Activated CD8-positive, alpha-beta memory T cell treated with anti-CD3 and anti-CD28 coated beads for 48 hours (primary cell): ENCODE measurements around the gene ZNF79.
A peak's percentile ranks its signal among the peaks of the same experiment; 100 is the strongest.

Experiments
- DNase-seq, 3 experiments: peaks; one replicate each; pipeline ENCODE4 v3.0.0-alpha.2; 2020; ENCODE audit warnings: low read depth in 2 of 3, low spot score in 2 of 3

ZNF79 gene

DNA sequence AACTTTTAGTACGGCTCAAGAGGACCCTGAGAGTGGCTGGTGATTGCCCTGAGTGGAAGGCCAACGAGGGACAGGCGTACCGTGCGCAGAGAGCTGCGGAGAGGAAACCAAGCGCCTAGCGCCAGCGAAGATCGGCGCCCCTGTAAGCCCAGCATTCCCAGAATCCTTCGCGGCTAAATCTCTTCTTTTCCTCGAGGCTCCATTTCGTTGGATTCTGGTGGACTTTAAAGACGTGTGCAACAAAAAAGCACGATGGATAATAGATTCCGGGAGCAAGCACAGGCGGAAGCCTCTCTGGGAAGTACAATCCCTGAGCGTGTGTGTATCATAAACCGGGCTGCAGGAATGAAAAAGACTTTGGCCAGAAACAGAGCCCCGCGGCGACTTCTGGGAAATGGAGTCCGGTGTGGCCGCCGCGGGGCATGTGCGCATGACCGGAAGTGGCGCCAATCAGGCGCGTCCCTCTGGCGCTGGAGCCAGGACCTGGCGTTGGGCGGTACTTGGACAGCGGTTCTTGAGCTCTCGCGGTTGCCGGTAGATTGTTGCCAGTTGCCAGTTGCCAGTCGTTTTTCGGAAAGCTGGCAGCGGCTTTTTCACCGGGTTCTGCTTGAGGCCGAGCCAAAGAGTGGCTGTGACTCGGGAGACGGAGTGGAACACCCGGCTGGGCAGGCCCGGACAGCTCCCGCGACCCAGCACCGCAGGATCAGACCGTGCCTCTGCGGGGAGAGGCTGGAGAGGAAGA lies at the start of gene ZNF79:
Gene ZNF79, plus strand, starts transcription at position 449 of the 742 bp plus-strand sequence. CDS start 406 bp downstream, outside the sequence.
- DNase-seq = peak; percentile 85 to 88 (median 87)

DNA sequence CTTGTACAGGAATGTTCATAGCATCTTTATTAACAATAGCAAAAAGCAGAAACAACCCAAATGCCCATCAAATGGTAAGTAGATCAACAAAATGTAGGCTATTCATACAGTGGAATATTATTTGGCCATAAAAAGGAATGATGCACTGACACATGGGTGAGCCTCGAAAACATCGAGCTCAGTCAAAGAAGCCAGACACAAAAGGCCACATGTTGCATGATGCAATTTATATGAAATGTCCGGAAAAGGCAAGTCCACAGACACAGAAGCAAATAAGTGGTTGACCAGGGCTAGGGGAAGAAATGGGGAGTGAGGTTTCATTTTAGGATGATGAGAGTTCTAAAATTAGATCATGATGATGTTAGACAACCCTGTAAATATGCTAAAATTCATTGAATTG lies 43.7 kb upstream of the ZNF79 start:
- DNase-seq = no peak

DNA sequence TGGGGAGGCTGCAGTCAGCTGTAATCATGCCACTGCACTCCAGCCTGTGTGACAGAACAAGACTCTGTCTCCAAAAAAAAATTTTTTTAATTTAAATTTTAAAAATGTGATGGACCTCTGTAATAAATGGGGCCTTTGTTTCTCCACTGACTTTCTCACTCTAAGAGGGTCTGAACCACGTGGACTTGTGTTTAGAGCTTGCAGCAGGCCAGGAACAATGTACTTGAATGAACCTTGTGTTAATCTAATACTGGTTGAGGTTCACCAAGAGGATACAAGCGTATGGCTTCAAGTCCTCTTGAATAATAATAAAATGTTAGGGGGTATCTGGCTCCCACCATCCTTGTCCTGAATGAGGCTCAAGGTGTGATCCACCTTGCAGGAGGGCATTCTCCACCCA lies 41.6 kb upstream of the ZNF79 start:
- no peak for DNase-seq

DNA sequence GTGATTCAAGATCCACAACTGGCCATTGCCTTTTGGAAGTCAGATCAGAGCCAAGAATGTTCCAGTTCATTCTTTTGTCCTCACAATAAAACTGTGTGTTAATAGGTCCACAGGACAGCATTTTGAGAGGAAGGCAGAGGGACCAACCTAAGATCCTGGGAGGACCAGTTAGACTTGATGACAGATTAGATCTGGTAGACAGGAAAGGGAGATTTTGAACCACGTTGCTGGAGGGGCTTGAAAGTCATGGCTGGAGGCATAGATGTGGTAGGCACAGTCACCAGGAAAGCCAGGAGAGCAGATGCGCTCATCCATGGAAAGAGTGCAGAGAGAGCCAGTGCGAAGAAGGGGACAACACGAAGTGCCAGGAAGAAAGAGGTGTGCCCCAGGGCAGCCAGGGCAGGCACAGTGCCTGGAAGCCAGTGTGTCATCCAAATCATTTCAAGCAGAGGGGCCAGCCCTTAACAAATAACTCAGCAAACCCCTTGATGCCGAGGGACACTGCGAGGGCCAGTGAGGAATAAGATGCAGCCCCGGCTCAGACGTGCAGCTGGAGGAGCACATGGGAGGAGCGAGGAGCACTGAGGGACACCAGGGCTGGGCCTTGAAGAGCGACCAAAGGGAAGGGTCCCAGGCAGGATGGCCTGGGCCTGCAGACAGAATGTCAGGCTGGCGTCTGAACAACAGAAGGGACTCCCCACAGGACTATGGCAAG lies 40.0 kb upstream of the ZNF79 start:
- DNase-seq = no peak

DNA sequence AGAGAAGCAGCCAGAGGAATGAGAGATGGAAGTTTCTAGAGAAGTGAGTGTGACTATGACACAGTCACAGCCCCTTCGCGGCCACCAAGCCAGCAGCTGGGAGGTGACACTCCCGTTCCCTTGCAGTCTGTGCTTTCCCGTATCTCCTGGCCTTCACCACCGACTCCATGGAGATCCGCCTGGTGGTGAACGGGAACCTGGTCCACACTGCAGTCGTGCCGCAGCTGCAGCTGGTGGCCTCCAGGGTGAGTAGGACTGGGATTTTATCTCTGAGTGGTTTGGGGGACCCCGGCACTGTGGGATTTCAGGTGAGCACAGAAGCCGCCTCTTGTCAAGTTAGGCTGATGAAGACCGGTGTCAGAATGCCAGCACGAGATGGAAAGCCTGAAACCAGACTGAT lies 39.3 kb upstream of the ZNF79 start:
- no peak for DNase-seq

DNA sequence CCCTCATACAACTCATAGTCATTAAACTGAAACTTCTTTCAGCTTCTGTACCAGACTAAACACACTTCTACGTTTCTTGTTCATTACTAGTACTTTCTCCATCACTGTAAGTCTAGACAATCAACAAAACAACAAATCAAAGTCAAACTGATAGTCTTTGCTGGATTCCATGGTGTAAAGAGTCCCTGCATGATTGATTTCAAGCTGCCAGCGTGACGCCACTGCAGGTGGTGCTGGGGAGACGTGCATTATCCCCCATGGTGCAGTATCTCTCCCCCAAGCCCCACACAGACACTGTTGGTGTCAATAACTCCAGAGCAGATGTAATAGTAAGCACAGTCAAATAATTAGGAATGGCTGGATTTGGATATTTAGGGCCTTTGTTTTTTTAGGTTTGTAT lies 37.9 kb upstream of the ZNF79 start:
- no peak for DNase-seq

DNA sequence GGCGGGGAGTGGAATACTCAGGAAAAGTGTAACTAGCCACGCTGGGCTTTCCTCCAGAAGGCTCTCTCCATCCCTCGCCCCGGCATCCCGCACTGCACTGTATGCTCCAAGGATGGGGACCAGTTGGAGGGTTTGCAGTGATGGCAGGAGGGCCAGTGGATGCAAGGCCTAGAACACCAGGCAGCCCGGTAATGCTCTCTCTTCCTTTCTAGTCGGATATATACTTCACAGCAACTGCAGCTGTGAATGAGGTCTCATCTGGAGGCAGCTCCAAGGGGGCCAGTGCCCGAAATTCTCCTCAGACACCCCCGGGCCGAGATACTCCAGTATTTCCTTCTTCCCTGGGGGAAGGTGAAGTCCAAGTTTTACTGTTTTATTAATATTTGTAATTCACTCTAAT lies 37.2 kb upstream of the ZNF79 start:
- no peak for DNase-seq

DNA sequence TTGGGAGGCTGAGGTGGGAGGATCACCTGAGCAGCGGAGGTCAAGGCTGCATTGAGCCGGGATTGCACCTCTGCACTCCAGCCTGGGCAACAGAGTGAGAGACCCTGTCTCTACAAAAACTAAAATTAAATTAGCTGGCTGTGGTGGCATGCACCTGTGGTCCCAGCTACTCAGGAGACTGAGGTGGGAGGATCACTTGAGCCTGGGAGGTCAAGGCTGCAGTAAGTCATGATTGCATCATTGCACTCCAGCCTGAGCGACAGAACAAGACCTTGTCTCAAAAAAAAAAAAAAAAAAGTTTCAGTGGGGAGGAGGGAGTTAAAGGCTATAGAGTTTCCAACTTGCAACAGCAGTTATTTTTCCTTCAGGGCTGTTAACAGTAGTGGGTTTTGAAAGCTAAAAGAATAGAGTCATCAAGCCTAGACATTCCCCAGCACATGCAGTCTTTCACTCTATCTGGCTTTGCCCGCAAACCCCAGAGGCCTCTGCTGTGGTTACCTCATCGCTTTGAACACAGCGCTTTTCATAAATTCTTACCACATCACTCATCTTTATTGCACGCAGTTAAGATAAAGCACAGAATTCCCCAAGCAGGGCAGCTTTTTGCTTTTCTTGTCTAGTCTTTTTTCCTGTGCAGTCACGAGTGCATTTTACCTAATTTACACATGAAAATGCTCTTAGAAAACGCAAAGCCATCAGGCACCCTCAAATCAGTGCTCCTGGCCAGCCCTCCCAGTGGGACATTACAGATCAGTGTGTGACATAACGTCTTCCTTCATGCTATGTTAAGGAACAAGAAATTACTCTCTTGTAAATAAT lies 35.9 kb upstream of the ZNF79 start:
- DNase-seq = peak; percentile 28 to 60 (median 51)

DNA sequence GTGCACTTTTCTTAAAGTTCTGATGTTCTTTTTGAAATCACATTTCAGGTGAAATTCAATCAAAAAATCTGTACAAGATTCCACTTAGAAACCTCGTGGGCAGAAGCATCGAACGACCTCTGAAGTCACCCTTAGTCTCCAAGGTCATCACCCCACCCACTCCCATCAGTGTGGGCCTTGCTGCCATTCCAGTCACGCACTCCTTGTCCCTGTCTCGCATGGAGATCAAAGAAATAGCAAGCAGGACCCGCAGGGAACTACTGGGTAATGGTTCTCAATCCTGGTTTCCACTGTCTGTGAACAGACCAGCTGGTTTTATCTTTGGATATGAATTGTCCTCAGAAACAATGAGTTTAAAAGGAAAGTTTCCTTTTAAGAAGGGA lies 35.3 kb upstream of the ZNF79 start:
- no peak for DNase-seq

DNA sequence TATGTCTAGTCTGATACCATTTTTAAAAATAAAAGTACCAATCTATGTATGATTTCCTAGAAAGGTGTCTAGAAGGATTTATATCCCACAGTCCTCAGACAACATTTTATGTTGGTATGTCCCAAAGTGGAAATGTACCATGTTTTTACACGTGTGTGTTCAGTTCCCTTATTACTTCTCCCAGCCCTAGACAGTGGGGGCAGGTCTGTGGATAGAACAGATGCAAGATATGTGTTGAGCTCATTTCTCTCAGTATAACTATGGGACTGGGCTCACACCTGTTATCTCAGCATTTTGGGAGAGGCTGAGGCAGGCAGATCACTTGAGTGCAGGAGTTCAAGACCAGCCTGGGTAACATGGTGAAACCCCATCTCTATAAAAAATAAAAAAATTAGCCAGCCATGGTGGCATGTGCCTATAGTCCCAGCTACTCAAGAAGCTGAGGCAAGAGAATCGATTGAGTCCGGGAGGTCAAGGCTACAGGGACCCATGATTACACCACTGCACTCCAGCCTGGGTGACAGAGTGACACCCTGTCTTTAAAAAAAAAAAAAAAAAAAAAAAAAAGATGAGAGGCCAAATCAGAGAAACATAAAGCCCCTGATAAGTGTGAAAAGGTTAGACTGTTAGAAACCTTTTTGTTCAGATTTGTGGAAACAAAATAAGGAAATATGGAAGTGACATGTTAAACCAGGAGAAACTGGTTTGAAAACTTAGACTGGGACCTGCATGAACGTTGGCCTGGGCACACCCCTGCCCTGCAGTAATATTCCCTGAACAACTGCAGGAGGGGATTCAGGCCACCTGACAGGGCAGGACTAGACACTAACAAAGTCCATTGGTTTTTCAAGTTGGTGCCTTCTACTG lies 34.6 kb upstream of the ZNF79 start:
- DNase-seq = no peak

DNA sequence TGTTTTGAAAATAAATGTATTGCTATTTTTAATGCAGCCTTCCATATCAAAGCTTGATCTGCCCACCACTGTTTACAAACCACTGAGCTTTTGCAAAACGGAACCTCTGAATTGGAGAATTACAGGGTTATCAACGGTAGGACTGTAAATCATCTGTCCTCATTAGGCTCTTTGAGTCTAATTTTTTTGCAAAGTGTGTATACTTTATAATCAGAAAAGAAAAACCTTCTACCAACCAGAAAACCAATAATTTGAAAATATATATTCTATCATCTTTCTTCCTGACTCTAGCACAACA lies 34.0 kb upstream of the ZNF79 start:
- DNase-seq = no peak

DNA sequence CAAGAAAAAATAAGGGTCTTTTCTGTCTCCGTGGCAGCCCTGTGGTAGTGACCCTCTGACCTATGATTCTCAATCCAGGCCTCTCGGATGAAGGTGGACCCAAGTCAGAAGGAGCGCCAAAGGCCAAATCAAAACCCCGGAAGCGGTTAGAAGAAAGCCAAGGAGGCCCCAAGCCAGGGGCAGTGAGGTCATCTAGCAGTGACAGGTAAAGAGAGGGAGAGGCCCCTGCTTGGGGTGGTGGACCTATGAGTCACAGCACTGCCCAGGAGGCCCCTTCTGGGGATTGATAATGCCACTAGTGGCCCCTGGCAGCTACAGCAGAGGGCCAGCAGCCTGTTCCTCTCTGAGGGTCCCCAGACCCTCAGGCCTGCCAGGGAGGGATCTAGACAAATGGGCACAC lies 33.6 kb upstream of the ZNF79 start:
- no peak for DNase-seq

DNA sequence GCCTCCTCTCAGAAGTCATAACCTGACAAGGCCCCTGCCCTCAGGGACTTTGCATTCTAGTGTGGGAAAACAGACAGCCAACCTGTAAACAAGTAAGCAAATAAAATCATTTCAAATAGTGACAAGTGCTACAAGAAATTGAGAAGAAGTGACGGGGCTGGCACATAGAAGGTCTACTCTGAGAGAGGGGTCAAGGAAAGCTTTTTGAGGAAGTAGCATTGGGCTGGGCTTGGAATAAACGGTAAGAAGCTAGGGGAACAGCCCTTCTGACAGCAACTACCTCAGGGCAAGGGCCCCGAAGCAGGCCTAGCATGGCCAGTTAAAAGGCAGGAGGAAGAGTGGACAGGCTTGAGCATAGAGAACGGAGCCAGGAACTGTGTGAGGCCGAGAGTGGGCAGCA lies 32.0 kb upstream of the ZNF79 start:
- no peak for DNase-seq

DNA sequence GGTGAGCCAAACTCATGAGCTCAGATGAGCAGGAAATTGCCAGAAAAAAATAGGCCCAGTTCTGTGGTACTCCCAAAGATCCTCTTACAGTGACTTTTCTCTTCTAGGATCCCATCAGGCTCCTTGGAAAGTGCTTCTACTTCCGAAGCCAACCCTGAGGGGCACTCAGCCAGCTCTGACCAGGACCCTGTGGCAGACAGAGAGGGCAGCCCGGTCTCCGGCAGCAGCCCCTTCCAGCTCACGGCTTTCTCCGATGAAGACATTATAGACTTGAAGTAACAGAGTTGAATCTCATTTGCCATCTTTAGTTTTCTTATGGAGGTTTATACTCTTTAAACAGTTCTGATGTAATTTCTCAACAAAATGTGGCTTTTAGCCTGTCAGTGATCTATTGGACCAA lies 31.2 kb upstream of the ZNF79 start:
- no peak for DNase-seq

DNA sequence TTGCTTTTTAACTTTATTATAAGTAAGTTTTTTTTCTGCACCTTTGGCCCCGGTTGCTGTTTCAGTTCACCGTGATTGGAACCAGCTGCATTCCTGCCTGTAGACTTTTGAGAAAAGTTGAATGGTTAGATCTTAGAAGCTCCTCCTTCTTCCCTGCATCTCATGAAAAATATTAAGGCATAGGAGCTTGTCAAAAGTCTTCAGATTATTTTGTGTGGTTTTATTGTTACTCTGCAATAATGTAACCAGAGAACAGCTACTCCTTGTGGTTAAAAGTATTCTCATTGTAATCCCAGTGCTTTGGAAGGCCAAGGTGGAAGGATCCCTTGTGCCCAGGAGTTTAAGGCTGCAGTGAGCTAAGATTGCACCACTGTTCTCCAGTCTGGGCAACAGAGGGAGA lies 30.5 kb upstream of the ZNF79 start:
- no peak for DNase-seq

DNA sequence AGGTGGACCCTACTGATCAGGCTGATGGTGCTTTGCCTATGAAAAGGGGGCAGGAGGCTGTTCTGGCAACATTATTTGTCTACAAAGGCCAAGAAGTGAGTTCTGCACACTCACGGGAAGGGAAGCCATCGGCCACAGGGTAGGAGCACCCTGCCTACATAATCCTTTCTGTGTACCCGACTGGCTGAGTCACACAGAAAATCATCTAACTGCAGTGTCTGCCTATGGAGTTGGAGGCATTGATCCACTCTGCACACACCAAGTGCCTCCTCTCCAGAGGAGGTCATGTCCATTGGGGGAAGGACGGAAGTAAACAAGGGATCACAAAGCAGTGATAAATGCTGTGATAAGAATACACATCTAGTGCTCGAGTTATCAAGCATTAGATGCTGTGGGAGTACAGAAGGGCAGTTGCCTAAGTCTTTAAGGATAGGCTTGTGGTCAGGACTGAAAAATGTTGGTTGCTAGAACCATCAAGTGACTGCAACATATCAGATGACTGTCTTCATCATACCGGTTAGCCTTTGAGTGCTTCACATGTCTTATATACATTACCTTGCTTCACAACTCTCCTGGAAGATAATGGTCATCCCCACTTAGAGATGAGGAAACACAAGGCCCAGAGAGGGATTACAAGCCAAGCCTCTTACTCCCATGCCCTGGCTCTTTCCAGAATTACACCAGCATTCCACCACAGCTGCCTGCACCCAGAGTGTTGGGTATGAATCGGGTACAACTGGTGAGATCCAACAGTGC lies 28.5 kb upstream of the ZNF79 start:
- DNase-seq = no peak

DNA sequence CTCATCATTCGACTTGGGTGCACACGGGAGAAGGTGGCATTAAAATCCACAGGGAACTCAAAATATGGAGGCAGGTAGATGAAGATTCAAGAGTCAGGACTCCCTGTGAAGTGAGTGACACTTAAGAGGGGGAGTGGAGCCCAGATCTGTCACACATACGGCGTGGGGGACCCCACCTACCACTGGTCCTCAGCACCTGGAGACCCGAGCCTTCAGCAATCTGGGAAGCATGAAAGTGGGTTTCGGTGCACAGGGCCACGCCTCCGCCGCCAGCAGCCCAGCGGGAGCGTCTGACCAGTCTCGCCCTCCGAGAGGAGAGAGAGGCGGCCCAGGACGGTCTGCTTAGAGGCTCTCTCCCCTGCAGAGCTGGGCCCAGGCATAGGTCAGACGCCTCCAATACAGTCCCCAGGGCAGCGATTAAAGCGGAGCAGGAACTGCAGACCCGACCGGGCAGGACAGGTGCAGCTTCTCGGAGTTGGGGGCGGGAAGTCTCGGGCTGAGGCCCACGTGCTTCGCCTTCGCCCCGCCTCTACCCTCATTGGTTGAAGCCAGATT lies 27.9 kb upstream of the ZNF79 start:
- no peak for DNase-seq

DNA sequence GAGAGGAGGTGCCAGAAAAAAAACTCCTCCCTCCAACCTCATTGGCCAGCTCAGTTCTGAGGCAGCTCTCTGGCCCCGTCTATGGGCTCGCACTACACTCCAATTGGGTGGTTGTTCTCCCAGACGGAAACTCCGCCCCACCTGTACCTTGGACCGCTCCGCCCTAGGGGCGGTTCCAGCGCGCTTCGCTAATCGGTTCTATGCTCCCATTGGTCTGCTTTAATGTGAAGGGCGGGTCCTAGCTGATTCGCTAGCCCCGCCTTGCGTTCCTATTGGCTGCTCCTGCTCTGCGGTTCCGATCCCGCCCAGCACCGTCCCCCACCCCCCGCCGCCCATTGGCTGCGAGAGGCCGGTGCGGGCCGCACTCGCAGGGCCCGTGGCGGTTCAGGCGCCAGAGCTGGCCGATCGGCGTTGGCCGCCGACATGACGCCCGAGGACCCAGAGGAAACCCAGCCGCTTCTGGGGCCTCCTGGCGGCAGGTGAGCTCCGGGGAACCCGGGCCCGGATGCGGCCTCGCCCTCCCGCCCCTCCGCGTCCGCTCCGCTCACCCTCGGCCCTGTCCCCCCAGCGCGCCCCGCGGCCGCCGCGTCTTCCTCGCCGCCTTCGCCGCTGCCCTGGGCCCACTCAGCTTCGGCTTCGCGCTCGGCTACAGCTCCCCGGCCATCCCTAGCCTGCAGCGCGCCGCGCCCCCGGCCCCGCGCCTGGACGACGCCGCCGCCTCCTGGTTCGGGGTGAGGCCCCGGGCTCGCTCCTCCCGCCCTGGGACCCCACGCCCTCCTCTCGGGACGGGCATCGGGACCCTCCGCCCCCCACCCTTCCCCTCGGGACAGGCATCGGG lies 27.2 kb upstream of the ZNF79 start, which contains the start of gene SLC2A8:
Gene SLC2A8, plus strand, starts transcription at position 362 of the 838 bp plus-strand sequence. Its CDS starts 62 bp downstream, at position 424.
- DNase-seq = peak; percentile 63 to 85 (median 81)

DNA sequence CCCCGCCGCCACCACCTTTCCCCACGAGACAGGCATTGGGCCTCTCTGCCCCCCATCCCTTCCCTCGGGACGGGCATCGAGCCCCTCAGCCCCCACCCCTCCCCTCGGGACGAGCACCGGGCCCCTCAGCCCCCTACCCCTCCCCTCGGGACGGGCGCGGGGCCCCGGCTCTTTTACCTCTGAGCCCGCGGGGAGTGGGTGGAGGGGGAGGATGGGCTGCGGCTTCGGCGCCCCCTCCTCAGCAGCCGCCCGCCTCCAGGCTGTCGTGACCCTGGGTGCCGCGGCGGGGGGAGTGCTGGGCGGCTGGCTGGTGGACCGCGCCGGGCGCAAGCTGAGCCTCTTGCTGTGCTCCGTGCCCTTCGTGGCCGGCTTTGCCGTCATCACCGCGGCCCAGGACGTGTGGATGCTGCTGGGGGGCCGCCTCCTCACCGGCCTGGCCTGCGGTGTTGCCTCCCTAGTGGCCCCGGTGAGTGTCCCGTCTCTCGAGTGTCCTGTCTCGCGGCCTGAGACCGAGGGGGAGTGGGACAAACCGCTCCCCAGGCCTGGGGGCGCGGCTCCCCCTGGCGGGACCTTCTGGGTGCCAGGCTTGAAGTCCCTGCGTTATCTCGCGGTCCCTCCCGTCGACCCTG lies 26.4 kb upstream of the ZNF79 start:
- peak in 1 of 3 experiments; percentile 19 for DNase-seq
